H9 (cell line): Measurements from ENCODE around the gene DVL3. TPM values are rescaled to one million over a fixed set of nuclear protein-coding genes. Genes with fewer than 3 reads are reported as not detected.
A peak's percentile ranks its signal among the peaks of the same experiment; 100 is the strongest.

Experiments
- DNase-seq: peaks from one replicate; pipeline ENCODE4 v3.0.0-alpha.2; 2017
- H2AFZ ChIP-seq: one replicate; pipeline ENCODE4 v1.6.1; 2013; ENCODE audit warnings: mild to moderate bottlenecking, low read length, control low read depth, moderate library complexity
- H2AK5ac ChIP-seq: 2 replicates; pipeline ENCODE4 v1.6.1; 2013; ENCODE audit warnings: low read length, control low read depth, mixed read lengths; ENCODE audit not compliant: insufficient read length
- H2BK120ac ChIP-seq: one replicate; pipeline ENCODE4 v1.6.1; 2013; ENCODE audit warnings: low read depth, mild to moderate bottlenecking, low read length, control low read depth, inconsistent platforms; ENCODE audit not compliant: poor library complexity, severe bottlenecking
- H2BK12ac ChIP-seq: 2 replicates; pipeline ENCODE4 v1.6.1; 2013; ENCODE audit warnings: low read length, control low read depth, mixed read lengths, low read depth; ENCODE audit not compliant: insufficient read length
- H2BK15ac ChIP-seq: 2 replicates; pipeline ENCODE4 v1.6.1; 2013; ENCODE audit warnings: low read depth, low read length, control low read depth
- H2BK20ac ChIP-seq: one replicate; pipeline ENCODE4 v1.6.1; 2013; ENCODE audit warnings: low read depth, mild to moderate bottlenecking, low read length, control low read depth, inconsistent platforms; ENCODE audit not compliant: poor library complexity, severe bottlenecking
- H2BK5ac ChIP-seq: 2 replicates; pipeline ENCODE4 v1.6.1; 2013; ENCODE audit warnings: low read length, control low read depth, mixed read lengths; ENCODE audit not compliant: insufficient read length
- H3K14ac ChIP-seq: 2 replicates; pipeline ENCODE4 v1.6.1; 2013; ENCODE audit warnings: low read length, control low read depth; ENCODE audit not compliant: insufficient read depth
- H3K18ac ChIP-seq: 2 replicates; pipeline ENCODE4 v1.6.1; 2013; ENCODE audit warnings: low read depth, mild to moderate bottlenecking, mixed read lengths, low read length, control low read depth; ENCODE audit not compliant: insufficient read length
- H3K23ac ChIP-seq: 2 replicates; pipeline ENCODE4 v1.6.1; 2013; ENCODE audit warnings: low read length, control low read depth, mixed read lengths, low read depth; ENCODE audit not compliant: insufficient read length
- H3K23me2 ChIP-seq: 2 replicates; pipeline ENCODE4 v1.6.1; 2013; ENCODE audit warnings: low read depth, mild to moderate bottlenecking, mixed read lengths, low read length, control low read depth; ENCODE audit not compliant: insufficient read length, poor library complexity, severe bottlenecking
- H3K27ac ChIP-seq: 2 replicates; pipeline ENCODE4 v1.5.1; 2013; ENCODE audit warnings: low read length, control low read depth, mixed read lengths, low read depth; ENCODE audit not compliant: insufficient read length
- H3K27me3 ChIP-seq: 2 replicates; pipeline ENCODE4 v1.6.1; 2013; ENCODE audit warnings: low read length, control low read depth, inconsistent platforms; ENCODE audit not compliant: insufficient read depth
- H3K4ac ChIP-seq: 2 replicates; pipeline ENCODE4 v1.6.1; 2013; ENCODE audit warnings: low read depth, mild to moderate bottlenecking, control low read depth, inconsistent platforms, low read length, moderate library complexity
- H3K4me1 ChIP-seq: 2 replicates; pipeline ENCODE4 v1.6.1; 2013; ENCODE audit warnings: low read length, control low read depth, inconsistent platforms; ENCODE audit not compliant: insufficient read depth
- H3K4me2 ChIP-seq: 2 replicates; pipeline ENCODE4 v1.6.1; 2013; ENCODE audit warnings: low read length, control low read depth, mixed read lengths; ENCODE audit not compliant: insufficient read length, insufficient read depth
- H3K56ac ChIP-seq: 2 replicates; pipeline ENCODE4 v1.6.1; 2013; ENCODE audit warnings: low read depth, mild to moderate bottlenecking, mixed read lengths, low read length, control low read depth; ENCODE audit not compliant: insufficient read length
- H3K79me1 ChIP-seq: 2 replicates; pipeline ENCODE4 v1.6.1; 2013; ENCODE audit warnings: low read depth, mild to moderate bottlenecking, moderate library complexity, low read length, control low read depth, inconsistent platforms; ENCODE audit not compliant: insufficient read depth, poor library complexity, severe bottlenecking
- H3K79me2 ChIP-seq: 2 replicates; pipeline ENCODE4 v1.6.1; 2013; ENCODE audit warnings: low read length, control low read depth, inconsistent platforms; ENCODE audit not compliant: insufficient read depth
- H3K9ac ChIP-seq: 2 replicates; pipeline ENCODE4 v1.6.1; 2013; ENCODE audit warnings: low read length, control low read depth, mixed read lengths; ENCODE audit not compliant: insufficient read length; ENCODE audit errors: extremely low read depth
- H3K9me3 ChIP-seq: one replicate; pipeline ENCODE4 v1.6.1; 2013; ENCODE audit warnings: low read depth, low read length, inconsistent platforms; ENCODE audit not compliant: control insufficient read depth
- H3T11ph ChIP-seq: one replicate; pipeline ENCODE4 v1.6.1; 2013; ENCODE audit warnings: mild to moderate bottlenecking, low read length, control low read depth, inconsistent platforms
- H4K20me1 ChIP-seq: one replicate; pipeline ENCODE4 v1.6.1; 2013; ENCODE audit not compliant: control insufficient read depth, insufficient read length, insufficient read depth
- H4K5ac ChIP-seq: 2 replicates; pipeline ENCODE4 v1.6.1; 2013; ENCODE audit warnings: low read depth, mild to moderate bottlenecking, mixed read lengths, low read length, control low read depth; ENCODE audit not compliant: insufficient read length
- H4K8ac ChIP-seq: replicated peaks from 2 replicates; pipeline ENCODE4 v1.6.1; 2013; ENCODE audit warnings: low read length, control low read depth, mixed read lengths, low read depth; ENCODE audit not compliant: insufficient read length
- H4K91ac ChIP-seq: 2 replicates; pipeline ENCODE4 v1.6.1; 2013; ENCODE audit warnings: low read depth, mild to moderate bottlenecking, moderate library complexity, mixed read lengths, low read length, control low read depth; ENCODE audit not compliant: insufficient read length
- H3K27ac Mint-ChIP-seq, 3 experiments: 2 replicates in 2 of 3; 3 replicates in 1 of 3; pipeline ENCODE4 v1.8.0; 2020 to 2021; ENCODE audit warnings: mixed read lengths in 3 of 3, mild to moderate bottlenecking in 1 of 3, moderate library complexity in 1 of 3
- H3K27me3 Mint-ChIP-seq: 2 replicates; pipeline ENCODE4 v1.8.0; 2021; ENCODE audit warnings: low read depth, mild to moderate bottlenecking, moderate library complexity, mixed read lengths
- H3K36me3 Mint-ChIP-seq, 3 experiments: 2 replicates in 2 of 3; 3 replicates in 1 of 3; pipeline ENCODE4 v1.8.0; 2020 to 2021; ENCODE audit warnings: low read depth in 3 of 3, mixed read lengths in 3 of 3; ENCODE audit not compliant: insufficient read depth in 1 of 3
- H3K4me1 Mint-ChIP-seq, 2 experiments: 2 replicates each; pipeline ENCODE4 v1.8.0; 2020; ENCODE audit warnings: mixed read lengths in 2 of 2
- H3K4me3 Mint-ChIP-seq, 2 experiments: 2 replicates in 1 of 2; 3 replicates in 1 of 2; pipeline ENCODE4 v1.8.0; 2020 to 2021; ENCODE audit warnings: mild to moderate bottlenecking in 2 of 2, mixed read lengths in 2 of 2, moderate library complexity in 1 of 2
- H3K9me3 Mint-ChIP-seq, 2 experiments: 2 replicates in 1 of 2; 3 replicates in 1 of 2; pipeline ENCODE4 v1.8.0; 2020; ENCODE audit warnings: mild to moderate bottlenecking in 2 of 2, mixed read lengths in 2 of 2, moderate library complexity in 1 of 2
- WGBS: extraction: QIAGEN DNeasy Blood & Tissue Kit; methylation state at CpG from one replicate; pipeline ENCODE4 v1.1.7; 2013; ENCODE audit warnings: missing lambda C conversion rate, low lambda C conversion rate, mixed read lengths; ENCODE audit not compliant: insufficient read length; ENCODE audit errors: extremely low coverage; 5-methylcytosine and 5-hydroxymethylcytosine counted together
- total RNA-seq: library from RNA; stranded (reverse); gene quantifications from 2 replicates; pipeline ENCODE4 v1.2.1, GENCODE V29; 2021
- TF ChIP-seq, protein P1 (sequence below): fragments of 200-600 bp; sonication (generic); conservative IDR thresholded peaks from 3 replicates; pipeline ENCODE4 v1.8.0; 2021; ENCODE audit warnings: antibody characterized with exemption, mild to moderate bottlenecking

The DVL3 gene
- total RNA-seq, 1 experiment from 2014 or later = 64.7 TPM

DNA sequence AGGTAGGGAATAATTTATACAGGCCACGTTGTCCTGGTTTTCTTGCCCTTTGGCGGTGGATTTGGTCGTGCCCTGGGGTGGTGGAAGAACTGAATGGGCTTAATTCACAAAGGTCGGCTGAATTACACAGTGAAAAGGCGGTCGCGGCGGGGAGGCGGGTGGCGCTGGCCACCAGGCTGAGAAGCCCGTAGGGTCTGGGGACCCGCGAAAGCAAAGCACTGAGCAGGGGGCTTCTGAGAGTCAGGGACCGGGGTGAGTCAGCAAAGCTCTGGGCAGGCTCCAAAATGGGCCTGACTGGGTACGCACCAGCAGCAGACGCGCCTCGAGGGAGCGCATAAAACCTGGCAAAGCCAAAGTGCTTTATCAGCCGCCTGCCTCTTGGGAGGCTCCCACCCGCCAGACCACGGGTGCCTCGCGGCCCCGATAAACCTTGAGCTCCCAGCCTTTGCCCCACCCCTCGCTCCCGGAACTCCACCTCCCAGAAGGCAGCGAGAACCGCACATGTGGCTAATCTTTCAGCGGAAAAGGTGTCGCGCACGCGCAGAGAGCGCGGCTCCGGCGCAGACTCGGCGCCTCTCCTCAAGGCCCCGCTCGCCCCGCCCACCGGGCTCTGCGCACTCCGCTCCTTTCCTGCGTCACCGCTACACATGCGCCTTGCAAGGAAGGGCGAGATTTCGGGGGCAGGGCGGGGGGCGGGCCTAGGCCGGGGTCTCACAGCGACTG, 30.4 kb downstream of the DVL3 start:
- H4K5ac ChIP-seq = no peak overlapping the region
- H4K8ac ChIP-seq = no peak overlapping the region
- no peak overlapping the region for H2BK5ac ChIP-seq
- H3K79me1 ChIP-seq = peaks cover 5% of the 10 kb centered on the region
- H3K23me2 ChIP-seq = peaks cover 14% of the 10 kb centered on the region
- no peaks in the 10 kb centered on the region for H3K27me3 ChIP-seq
- H2BK20ac ChIP-seq = no peak overlapping the region
- H3T11ph ChIP-seq = peak overlapping the region; percentile 39
- Mint-ChIP-seq H3K9me3 (no peaks in the 10 kb centered on the region; a peak in 1 of 5 replicates), H3K4me1 (peaks cover 25 to 29% of the 10 kb centered on the region in 2 experiments), H3K27ac (peak overlapping the region; percentile 98 to 99 (median 99)), H3K36me3 (peaks cover 58 to 80% (median 70%) of the 10 kb centered on the region in 3 experiments), H3K4me3 (peak overlapping the region; percentile 98 to 99), H3K27me3 (peaks cover 1% of the 10 kb centered on the region; the same call in 1 of the 2 replicates)
- H3K9ac ChIP-seq = peak overlapping the region; percentile 81
- H3K79me2 ChIP-seq = peaks cover 5% of the 10 kb centered on the region; the same call in 1 of the 2 replicates
- H4K20me1 ChIP-seq = no peaks in the 10 kb centered on the region
- H3K4ac ChIP-seq = no peak overlapping the region
- peak overlapping the region; percentile 80 for H3K27ac ChIP-seq
- no peaks in the 10 kb centered on the region for H3K4me1 ChIP-seq
- no peak overlapping the region for H2AK5ac ChIP-seq
- peak overlapping the region; percentile 74 for H3K18ac ChIP-seq
- H2BK15ac ChIP-seq = no peak overlapping the region
- no peaks in the 10 kb centered on the region for H3K9me3 ChIP-seq
- no peak overlapping the region for H3K23ac ChIP-seq
- WGBS = no CpG with 5 or more reads among the region's 55 CpGs
- H4K91ac ChIP-seq = no peak overlapping the region
- H3K14ac ChIP-seq = peak overlapping the region; percentile 87
- no peak overlapping the region for H3K56ac ChIP-seq
- DNase-seq = peak; percentile 100
- TF ChIP-seq, protein P1, sequence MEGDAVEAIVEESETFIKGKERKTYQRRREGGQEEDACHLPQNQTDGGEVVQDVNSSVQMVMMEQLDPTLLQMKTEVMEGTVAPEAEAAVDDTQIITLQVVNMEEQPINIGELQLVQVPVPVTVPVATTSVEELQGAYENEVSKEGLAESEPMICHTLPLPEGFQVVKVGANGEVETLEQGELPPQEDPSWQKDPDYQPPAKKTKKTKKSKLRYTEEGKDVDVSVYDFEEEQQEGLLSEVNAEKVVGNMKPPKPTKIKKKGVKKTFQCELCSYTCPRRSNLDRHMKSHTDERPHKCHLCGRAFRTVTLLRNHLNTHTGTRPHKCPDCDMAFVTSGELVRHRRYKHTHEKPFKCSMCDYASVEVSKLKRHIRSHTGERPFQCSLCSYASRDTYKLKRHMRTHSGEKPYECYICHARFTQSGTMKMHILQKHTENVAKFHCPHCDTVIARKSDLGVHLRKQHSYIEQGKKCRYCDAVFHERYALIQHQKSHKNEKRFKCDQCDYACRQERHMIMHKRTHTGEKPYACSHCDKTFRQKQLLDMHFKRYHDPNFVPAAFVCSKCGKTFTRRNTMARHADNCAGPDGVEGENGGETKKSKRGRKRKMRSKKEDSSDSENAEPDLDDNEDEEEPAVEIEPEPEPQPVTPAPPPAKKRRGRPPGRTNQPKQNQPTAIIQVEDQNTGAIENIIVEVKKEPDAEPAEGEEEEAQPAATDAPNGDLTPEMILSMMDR = no peak
- no peak overlapping the region for H2BK12ac ChIP-seq
- H2AFZ ChIP-seq = no peak overlapping the region
- no peak overlapping the region for H2BK120ac ChIP-seq
- H3K4me2 ChIP-seq = peak overlapping the region; percentile 96
